GM12878 (cell line): ENCODE results near the gene CHID1.

Source experiments
- CHD4 ChIP-seq: fragments of 200-600 bp; sonication (generic); IDR thresholded peaks from 2 replicates; pipeline ENCODE4 v1.6.1; 2016; ENCODE audit warnings: mild to moderate bottlenecking
- JUNB ChIP-seq: IDR thresholded peaks from 2 replicates; pipeline ENCODE4 v1.6.1; 2016; ENCODE audit warnings: antibody characterized with exemption, mild to moderate bottlenecking
- NR2C2 ChIP-seq: IDR thresholded peaks from 2 replicates; pipeline ENCODE4 v1.6.1; 2011; ENCODE audit warnings: borderline replicate concordance, low read depth; ENCODE audit not compliant: control insufficient read depth, insufficient read length
- POLR2AphosphoS2 ChIP-seq: IDR thresholded peaks from 2 replicates; pipeline ENCODE4 v1.6.1; 2011; ENCODE audit warnings: low read depth, mild to moderate bottlenecking, low read length, improper control_type of control experiment, moderate library complexity
- RCOR1 ChIP-seq: conservative IDR thresholded peaks from 2 replicates; pipeline ENCODE4 v1.6.1; 2012; ENCODE audit warnings: low read depth, low read length, improper control_type of control experiment
- STAT3 ChIP-seq: IDR thresholded peaks from 2 replicates; pipeline ENCODE4 v1.6.1; 2011; ENCODE audit warnings: low read depth, low read length, improper control_type of control experiment
- TF ChIP-seq, protein P1 (sequence below): fragments of 450-650 bp; IDR thresholded peaks from 2 replicates; pipeline ENCODE4 v1.6.1; 2016; ENCODE audit warnings: mild to moderate bottlenecking
- TF ChIP-seq, protein P2 (sequence below): IDR thresholded peaks from 2 replicates; pipeline ENCODE4 v1.6.1; 2012; ENCODE audit warnings: mild to moderate bottlenecking, low read depth, low read length
- TF ChIP-seq, protein P3 (sequence below): IDR thresholded peaks from 2 replicates; pipeline ENCODE4 v1.6.1; 2011; ENCODE audit warnings: low read depth, low read length, improper control_type of control experiment, borderline replicate concordance
- TF ChIP-seq, protein P4 (sequence below): IDR thresholded peaks from 2 replicates; pipeline ENCODE4 v1.6.1; 2011; ENCODE audit warnings: low read depth, mild to moderate bottlenecking, low read length, moderate library complexity, borderline replicate concordance; ENCODE audit errors: extremely low read depth
- TF ChIP-seq, protein P5 (sequence below): IDR thresholded peaks from 2 replicates; pipeline ENCODE4 v1.6.1; 2012; ENCODE audit warnings: low read depth, low read length, improper control_type of control experiment

DNA sequence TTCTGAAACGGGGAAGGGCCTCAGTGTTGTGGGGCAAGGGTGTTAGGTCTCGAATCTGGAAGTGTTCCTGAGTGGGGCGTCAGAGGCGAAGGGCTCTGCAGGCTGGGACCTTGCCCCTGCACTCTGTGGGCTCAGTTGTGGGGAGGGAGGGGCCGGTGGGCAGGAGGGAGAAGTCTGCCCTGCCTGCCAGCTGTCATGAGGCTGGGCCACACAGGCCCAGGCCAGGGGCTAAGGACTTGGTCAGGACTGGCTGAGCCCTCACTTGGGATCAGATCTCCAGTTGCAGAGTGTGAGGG, 82.8 kb downstream of the CHID1 start, which contains the start of gene CRACR2B:
- TF ChIP-seq JUNB (no peak), NR2C2 (no peak), STAT3 (no peak), CHD4 (no peak), POLR2AphosphoS2 (no peak), RCOR1 (no peak)
- TF ChIP-seq, protein P1, sequence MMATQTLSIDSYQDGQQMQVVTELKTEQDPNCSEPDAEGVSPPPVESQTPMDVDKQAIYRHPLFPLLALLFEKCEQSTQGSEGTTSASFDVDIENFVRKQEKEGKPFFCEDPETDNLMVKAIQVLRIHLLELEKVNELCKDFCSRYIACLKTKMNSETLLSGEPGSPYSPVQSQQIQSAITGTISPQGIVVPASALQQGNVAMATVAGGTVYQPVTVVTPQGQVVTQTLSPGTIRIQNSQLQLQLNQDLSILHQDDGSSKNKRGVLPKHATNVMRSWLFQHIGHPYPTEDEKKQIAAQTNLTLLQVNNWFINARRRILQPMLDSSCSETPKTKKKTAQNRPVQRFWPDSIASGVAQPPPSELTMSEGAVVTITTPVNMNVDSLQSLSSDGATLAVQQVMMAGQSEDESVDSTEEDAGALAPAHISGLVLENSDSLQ, result no peak
- TF ChIP-seq, protein P2, sequence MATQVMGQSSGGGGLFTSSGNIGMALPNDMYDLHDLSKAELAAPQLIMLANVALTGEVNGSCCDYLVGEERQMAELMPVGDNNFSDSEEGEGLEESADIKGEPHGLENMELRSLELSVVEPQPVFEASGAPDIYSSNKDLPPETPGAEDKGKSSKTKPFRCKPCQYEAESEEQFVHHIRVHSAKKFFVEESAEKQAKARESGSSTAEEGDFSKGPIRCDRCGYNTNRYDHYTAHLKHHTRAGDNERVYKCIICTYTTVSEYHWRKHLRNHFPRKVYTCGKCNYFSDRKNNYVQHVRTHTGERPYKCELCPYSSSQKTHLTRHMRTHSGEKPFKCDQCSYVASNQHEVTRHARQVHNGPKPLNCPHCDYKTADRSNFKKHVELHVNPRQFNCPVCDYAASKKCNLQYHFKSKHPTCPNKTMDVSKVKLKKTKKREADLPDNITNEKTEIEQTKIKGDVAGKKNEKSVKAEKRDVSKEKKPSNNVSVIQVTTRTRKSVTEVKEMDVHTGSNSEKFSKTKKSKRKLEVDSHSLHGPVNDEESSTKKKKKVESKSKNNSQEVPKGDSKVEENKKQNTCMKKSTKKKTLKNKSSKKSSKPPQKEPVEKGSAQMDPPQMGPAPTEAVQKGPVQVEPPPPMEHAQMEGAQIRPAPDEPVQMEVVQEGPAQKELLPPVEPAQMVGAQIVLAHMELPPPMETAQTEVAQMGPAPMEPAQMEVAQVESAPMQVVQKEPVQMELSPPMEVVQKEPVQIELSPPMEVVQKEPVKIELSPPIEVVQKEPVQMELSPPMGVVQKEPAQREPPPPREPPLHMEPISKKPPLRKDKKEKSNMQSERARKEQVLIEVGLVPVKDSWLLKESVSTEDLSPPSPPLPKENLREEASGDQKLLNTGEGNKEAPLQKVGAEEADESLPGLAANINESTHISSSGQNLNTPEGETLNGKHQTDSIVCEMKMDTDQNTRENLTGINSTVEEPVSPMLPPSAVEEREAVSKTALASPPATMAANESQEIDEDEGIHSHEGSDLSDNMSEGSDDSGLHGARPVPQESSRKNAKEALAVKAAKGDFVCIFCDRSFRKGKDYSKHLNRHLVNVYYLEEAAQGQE, result no peak
- TF ChIP-seq, protein P3, sequence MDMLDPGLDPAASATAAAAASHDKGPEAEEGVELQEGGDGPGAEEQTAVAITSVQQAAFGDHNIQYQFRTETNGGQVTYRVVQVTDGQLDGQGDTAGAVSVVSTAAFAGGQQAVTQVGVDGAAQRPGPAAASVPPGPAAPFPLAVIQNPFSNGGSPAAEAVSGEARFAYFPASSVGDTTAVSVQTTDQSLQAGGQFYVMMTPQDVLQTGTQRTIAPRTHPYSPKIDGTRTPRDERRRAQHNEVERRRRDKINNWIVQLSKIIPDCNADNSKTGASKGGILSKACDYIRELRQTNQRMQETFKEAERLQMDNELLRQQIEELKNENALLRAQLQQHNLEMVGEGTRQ, result no peak
- TF ChIP-seq, protein P4, sequence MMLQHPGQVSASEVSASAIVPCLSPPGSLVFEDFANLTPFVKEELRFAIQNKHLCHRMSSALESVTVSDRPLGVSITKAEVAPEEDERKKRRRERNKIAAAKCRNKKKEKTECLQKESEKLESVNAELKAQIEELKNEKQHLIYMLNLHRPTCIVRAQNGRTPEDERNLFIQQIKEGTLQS, result no peak
- TF ChIP-seq, protein P5, sequence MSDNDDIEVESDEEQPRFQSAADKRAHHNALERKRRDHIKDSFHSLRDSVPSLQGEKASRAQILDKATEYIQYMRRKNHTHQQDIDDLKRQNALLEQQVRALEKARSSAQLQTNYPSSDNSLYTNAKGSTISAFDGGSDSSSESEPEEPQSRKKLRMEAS, result no peak
